ENCODE measurements around the gene RFLNA.

The RFLNA gene

DNA sequence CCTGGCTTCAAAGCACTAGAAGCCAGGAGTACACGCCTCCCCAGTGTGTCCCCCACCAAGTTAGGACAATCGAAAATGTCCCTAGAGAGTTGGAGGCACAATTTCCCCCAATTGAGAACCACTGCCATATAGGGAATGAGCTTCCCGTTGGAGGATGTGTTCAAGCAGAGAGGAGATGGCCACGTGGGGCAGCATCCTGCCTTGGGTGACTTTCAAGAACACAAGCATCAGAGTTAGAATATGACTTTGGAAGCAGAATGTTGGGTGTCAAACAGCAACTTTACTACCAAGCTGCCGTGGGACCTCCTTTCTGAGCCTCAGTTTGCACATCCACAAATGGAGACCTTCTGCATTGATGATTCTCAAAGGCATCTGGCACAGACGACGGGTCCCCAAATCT, 56.5 kb downstream of the RFLNA start:
- TF ChIP-seq, protein P1, sequence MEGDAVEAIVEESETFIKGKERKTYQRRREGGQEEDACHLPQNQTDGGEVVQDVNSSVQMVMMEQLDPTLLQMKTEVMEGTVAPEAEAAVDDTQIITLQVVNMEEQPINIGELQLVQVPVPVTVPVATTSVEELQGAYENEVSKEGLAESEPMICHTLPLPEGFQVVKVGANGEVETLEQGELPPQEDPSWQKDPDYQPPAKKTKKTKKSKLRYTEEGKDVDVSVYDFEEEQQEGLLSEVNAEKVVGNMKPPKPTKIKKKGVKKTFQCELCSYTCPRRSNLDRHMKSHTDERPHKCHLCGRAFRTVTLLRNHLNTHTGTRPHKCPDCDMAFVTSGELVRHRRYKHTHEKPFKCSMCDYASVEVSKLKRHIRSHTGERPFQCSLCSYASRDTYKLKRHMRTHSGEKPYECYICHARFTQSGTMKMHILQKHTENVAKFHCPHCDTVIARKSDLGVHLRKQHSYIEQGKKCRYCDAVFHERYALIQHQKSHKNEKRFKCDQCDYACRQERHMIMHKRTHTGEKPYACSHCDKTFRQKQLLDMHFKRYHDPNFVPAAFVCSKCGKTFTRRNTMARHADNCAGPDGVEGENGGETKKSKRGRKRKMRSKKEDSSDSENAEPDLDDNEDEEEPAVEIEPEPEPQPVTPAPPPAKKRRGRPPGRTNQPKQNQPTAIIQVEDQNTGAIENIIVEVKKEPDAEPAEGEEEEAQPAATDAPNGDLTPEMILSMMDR (conservative IDR thresholded peaks at IDR 0.05): no peak
- H3K27ac ChIP-seq: peak overlapping the region; percentile 75

DNA sequence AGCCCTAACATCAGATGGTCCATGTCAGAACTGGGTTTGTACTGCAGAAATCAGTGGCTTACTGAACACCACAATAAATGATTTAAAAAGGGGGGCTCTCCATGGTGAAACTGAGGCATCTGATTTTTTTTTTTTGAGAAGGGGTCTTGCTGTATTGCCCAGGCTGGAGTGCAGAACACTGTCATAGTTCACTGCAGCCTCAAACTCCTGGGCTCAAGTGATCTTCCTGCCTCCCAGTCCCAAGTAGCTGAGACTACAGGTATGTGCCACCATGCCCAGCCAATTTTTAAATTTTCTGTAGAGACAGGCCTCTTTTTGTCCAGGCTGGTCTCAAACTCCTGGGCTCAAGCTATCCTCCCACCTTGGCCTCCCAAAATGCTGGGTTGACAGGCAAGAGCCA, 57.4 kb downstream of the RFLNA start:
- TF ChIP-seq, protein P1 (conservative IDR thresholded peaks at IDR 0.05): no peak
- peak overlapping the region; percentile 75 for H3K27ac ChIP-seq

DNA sequence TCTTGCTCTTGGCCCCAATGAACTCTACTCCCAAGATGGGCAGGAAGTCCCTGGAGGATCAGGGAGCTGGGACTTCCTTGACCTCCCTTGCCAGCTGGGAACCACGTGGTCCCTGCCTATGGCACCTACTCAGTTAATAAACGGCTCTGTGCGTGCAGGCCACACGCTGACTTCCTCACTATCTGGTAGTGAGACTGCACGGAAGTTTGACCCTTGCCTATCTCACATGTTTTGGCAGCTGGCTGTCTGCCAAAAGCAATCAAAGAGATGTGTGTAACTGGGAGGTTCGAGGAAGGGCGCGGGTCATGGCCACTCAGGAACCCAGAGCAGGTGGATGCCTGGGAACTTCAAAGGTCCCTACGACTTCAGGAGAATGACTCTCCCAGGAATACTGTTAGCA, 57.9 kb downstream of the RFLNA start:
- TF ChIP-seq, protein P1 (conservative IDR thresholded peaks at IDR 0.05): no peak
- H3K27ac ChIP-seq: peak overlapping the region; percentile 75

DNA sequence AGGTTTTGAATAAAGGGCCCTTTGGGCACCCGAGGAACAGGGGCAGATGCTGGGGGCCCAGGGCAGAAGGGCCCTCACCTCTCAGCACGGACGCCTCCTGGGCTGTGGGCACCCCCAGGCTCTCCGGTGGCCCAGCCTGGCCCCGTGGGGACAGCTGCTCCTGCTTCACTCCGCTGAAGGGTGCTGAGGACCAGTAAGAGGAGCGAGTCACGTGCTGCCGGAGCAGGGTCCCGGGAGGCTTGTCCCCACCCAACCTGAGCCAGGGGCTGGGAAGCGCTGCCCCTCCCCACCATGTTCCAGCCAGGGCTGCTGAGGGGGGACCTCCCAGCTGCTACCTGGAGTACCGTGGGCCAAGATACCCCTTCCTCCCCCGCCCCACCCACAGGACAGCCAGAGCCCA, 59.5 kb downstream of the RFLNA start:
- H3K27ac ChIP-seq: peak overlapping the region; percentile 75
- TF ChIP-seq, protein P1 (conservative IDR thresholded peaks at IDR 0.05): no peak

DNA sequence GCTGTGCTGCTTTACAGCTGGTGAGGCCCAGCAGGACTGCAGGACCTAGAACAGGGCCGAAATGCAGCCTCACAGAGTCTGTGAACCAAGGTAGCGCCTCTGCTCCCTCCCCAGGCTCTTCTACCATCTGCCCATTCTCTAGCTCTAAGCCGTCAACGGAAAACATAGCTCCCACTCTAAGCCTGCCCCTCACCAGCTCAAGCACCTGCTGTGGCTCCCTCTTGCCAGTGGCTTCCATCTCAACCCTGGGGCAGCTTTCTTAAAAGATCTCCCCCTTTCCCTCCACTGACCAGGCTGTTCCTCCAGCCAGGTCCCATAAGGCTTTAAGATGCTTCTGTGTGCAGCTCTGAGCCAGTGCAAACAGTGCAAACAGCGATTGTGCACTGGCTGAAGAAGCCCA, 61.3 kb downstream of the RFLNA start:
- TF ChIP-seq, protein P1 (conservative IDR thresholded peaks at IDR 0.05): no peak
- H3K27ac ChIP-seq: peak overlapping the region; percentile 75

DNA sequence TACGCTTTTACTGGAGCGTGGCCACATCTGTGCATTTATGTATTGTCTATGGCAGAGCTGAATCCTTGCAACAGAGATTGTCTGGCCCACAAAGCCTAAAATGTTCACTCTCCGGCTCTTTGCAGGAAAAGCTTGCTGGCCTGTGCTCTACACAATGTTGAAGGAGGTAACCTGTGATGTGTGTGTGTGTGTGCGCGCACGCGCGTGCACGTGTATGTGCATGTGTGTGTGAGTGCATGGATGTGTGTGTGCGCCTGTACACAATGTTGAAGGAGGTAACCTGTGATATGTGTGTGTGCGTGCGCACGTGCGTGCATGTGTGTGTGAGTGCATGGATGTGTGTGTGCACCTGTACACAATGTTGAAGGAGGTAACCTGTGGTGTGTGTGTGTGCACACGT, 62.7 kb downstream of the RFLNA start:
- peak overlapping the region; percentile 75 for H3K27ac ChIP-seq
- TF ChIP-seq, protein P1 (conservative IDR thresholded peaks at IDR 0.05): no peak

DNA sequence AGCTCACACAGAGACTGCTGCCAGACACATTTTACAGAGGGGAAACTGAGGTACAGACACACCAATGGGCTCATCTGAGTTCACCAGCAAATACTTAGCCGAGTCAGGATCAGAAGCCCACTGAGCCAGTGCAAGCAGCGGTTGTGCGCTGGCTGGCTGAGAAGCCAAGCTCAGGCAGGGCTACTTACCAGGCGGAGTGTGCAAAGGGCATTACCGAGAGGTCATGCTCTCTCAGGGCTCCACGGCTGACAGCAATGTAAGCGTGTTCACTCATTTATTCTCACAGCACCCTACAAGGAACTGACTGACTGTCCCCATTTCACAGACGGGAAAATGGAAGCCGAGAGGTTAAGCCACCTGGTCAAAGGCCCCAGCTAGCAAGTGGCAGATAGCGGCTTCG, 63.7 kb downstream of the RFLNA start:
- TF ChIP-seq, protein P1 (conservative IDR thresholded peaks at IDR 0.05): no peak
- H3K27ac ChIP-seq: peak overlapping the region; percentile 100
